ENCODE measurements around the gene SNX25.

- TF ChIP-seq CTCF (IDR thresholded peaks at IDR 0.05) (no peak), POLR2A (IDR thresholded peaks at IDR 0.05) (no peak)
Measured at GRCh38 chr4:185358514-185358913, 149.1 kb downstream of the SNX25 start.

Data from vagina (tissue), 2 donors.